ENCODE measurements around the gene LGI4. TPM values are rescaled to one million over a fixed set of nuclear protein-coding genes. Genes with fewer than 3 reads are reported as not detected.

Gene LGI4
- total and polyA plus RNA-seq, 2 experiments from 2014 or later: 3.4 to 4.3 TPM

GRCh38 chr19:35095667-35096368 is 39.0 kb downstream of the LGI4 start (continued):
- TF ChIP-seq ZNF462 (CRISPR knock-in tag; IDR thresholded peaks at IDR 0.05) (no peak), ETS1 (IDR thresholded peaks at IDR 0.05) (no peak)

DNA sequence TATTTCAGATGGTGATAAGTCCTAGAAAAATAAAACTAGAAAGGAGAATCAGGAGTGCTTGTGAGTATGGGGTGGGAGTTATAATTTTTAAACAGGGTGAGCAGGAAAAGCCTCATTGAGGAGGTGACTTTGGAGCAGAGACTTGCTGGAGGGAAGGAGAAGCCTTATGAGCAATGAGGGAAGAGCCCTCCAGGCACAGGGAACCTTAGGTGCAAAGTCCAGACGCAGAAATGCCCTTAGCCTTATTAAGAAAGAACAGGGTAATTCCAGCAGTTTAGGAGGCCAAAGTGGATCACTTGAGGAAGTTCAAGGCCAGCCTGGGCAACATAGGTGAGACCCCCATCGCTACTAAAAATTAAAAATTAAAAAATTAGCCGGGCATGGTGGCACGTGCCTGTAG is 40.2 kb downstream of the LGI4 start:
- no peak for ATAC-seq
- Histone ChIP-seq H3K4me1 (ENCODE audit: insufficient read depth) (peaks cover 12% of the 10 kb centered on the region), H3K4me2 (no peak overlapping the region), H4K20me1 (replicated peaks; ENCODE audit: insufficient read depth) (no peaks in the 10 kb centered on the region), H3K27ac (ENCODE audit: low read depth) (no peak overlapping the region), H3K79me2 (replicated peaks; ENCODE audit: insufficient read depth) (no peaks in the 10 kb centered on the region), H3K4me3 (no peak overlapping the region), H3K27me3 (ENCODE audit: insufficient read depth) (no peaks in the 10 kb centered on the region), H2AFZ (no peak overlapping the region), H3K36me3 (ENCODE audit: insufficient read depth) (no peaks in the 10 kb centered on the region), H3F3A (replicated peaks; ENCODE audit: low read depth) (0 out of 2 replicates have a peak, but pooled peaks cover 3% of the 10 kb centered on the region), H3K9me2 (ENCODE audit: insufficient read depth) (no peaks in the 10 kb centered on the region)
- H3K36me3 Mint-ChIP-seq (ENCODE audit: low read depth): no peaks in the 10 kb centered on the region
- no peaks in the 10 kb centered on the region for H3K9me3 Mint-ChIP-seq
- H3K27ac Mint-ChIP-seq: no peak overlapping the region
- H3K27me3 Mint-ChIP-seq (ENCODE audit: insufficient read depth, low read depth, poor library complexity): peaks cover 2% of the 10 kb centered on the region
- H3K4me1 Mint-ChIP-seq: peaks cover 12% of the 10 kb centered on the region
- DNase-seq (ENCODE audit: low spot score): no peak
- H3K4me3 Mint-ChIP-seq: no peak overlapping the region; the same call in 2 of the 3 replicates
- TF ChIP-seq POLR2AphosphoS5 (IDR thresholded peaks at IDR 0.05; ENCODE audit: low read depth): no peak
- no peak for TF ChIP-seq STAT1 (IDR thresholded peaks at IDR 0.05; ENCODE audit: unreplicated experiment)
- no peak for TF ChIP-seq REST (IDR thresholded peaks at IDR 0.05; ENCODE audit: unreplicated experiment)
- no peak for TF ChIP-seq CTCF (conservative IDR thresholded peaks at IDR 0.05; ENCODE audit: low read depth in 2 of 2)
- no peak for TF ChIP-seq CREB1 (CRISPR knock-in tag; IDR thresholded peaks at IDR 0.05; ENCODE audit: low read depth)
- TF ChIP-seq JUNB (IDR thresholded peaks at IDR 0.05; ENCODE audit: unreplicated experiment): no peak
- no peak for TF ChIP-seq ZNF331 (CRISPR knock-in tag; IDR thresholded peaks at IDR 0.05; ENCODE audit: low read depth)
- TF ChIP-seq NANOG (IDR thresholded peaks at IDR 0.05; ENCODE audit: borderline replicate concordance): no peak

All from GM23338 (cell line).